Neuronal stem cell (in vitro differentiated cells): ENCODE data around the gene GMEB1.

Experiments used
- DNase-seq: peaks from one replicate; pipeline ENCODE4 v3.0.0-alpha.2; 2013; ENCODE audit warnings: low spot score
- H2AFZ ChIP-seq: one replicate; pipeline ENCODE4 v1.6.1; 2013; ENCODE audit warnings: mild to moderate bottlenecking, low read length, inconsistent platforms
- H2AK5ac ChIP-seq: 2 replicates; pipeline ENCODE4 v1.6.1; 2013; ENCODE audit warnings: low read depth, mild to moderate bottlenecking, inconsistent platforms, low read length, moderate library complexity, mixed read lengths
- H2BK120ac ChIP-seq: 2 replicates; pipeline ENCODE4 v1.6.1; 2013; ENCODE audit warnings: low read depth, mild to moderate bottlenecking, inconsistent platforms, low read length, moderate library complexity, mixed read lengths
- H2BK12ac ChIP-seq: one replicate; pipeline ENCODE4 v1.6.1; 2013; ENCODE audit warnings: low read length, inconsistent platforms
- H2BK15ac ChIP-seq: 2 replicates; pipeline ENCODE4 v1.6.1; 2013; ENCODE audit warnings: mild to moderate bottlenecking, low read length, inconsistent platforms, mixed read lengths
- H2BK5ac ChIP-seq: one replicate; pipeline ENCODE4 v1.6.1; 2013; ENCODE audit warnings: inconsistent platforms, mild to moderate bottlenecking, low read length, moderate library complexity
- H3K14ac ChIP-seq: one replicate; pipeline ENCODE4 v1.6.1; 2013; ENCODE audit warnings: low read length, inconsistent platforms
- H3K18ac ChIP-seq: 2 replicates; pipeline ENCODE4 v1.6.1; 2013; ENCODE audit warnings: low read length, inconsistent platforms
- H3K23ac ChIP-seq: 2 replicates; pipeline ENCODE4 v1.6.1; 2013; ENCODE audit warnings: low read depth, mild to moderate bottlenecking, mixed read lengths, low read length, inconsistent platforms; ENCODE audit not compliant: poor library complexity
- H3K27ac ChIP-seq: replicated peaks from 3 replicates; pipeline ENCODE4 v1.5.1; 2013; ENCODE audit warnings: low read length, inconsistent platforms
- H3K27me3 ChIP-seq, 3 experiments: 2 replicates each; pipeline ENCODE4 v1.6.1; 2013; ENCODE audit warnings: low read length in 3 of 3, mild to moderate bottlenecking in 2 of 3, inconsistent platforms in 1 of 3, low read depth in 1 of 3, mixed read lengths in 1 of 3, moderate library complexity in 1 of 3; ENCODE audit not compliant: control insufficient read depth in 3 of 3, insufficient read depth in 3 of 3
- H3K36me3 ChIP-seq, 2 donors: replicated peaks in 1 of 2; 2 replicates each; pipeline ENCODE4 v1.6.1; 2013; ENCODE audit warnings: low read length in 2 of 2; ENCODE audit not compliant: control insufficient read depth in 2 of 2, insufficient read depth in 2 of 2
- H3K4ac ChIP-seq: 2 replicates; pipeline ENCODE4 v1.6.1; 2013; ENCODE audit warnings: inconsistent platforms, mild to moderate bottlenecking, low read length, moderate library complexity
- H3K4me1 ChIP-seq, 2 donors: 1 replicate in 1 of 2; 2 replicates in 1 of 2; pipeline ENCODE4 v1.6.1; 2013; ENCODE audit warnings: low read length in 2 of 2, low read depth in 1 of 2; ENCODE audit not compliant: control insufficient read depth in 2 of 2, insufficient read depth in 1 of 2
- H3K4me2 ChIP-seq: one replicate; pipeline ENCODE4 v1.6.1; 2013; ENCODE audit warnings: mild to moderate bottlenecking, low read length, inconsistent platforms; ENCODE audit not compliant: insufficient read depth, poor library complexity, severe bottlenecking
- H3K4me3 ChIP-seq, 2 donors: 2 replicates each; pipeline ENCODE4 v1.5.1; 2013; ENCODE audit warnings: low read length in 2 of 2, mild to moderate bottlenecking in 2 of 2, inconsistent platforms in 1 of 2, moderate library complexity in 1 of 2
- H3K79me1 ChIP-seq: one replicate; pipeline ENCODE4 v1.6.1; 2013; ENCODE audit warnings: low read depth, mild to moderate bottlenecking, inconsistent platforms, low read length, moderate library complexity
- H3K9ac ChIP-seq: one replicate; pipeline ENCODE4 v1.6.1; 2013; ENCODE audit warnings: mild to moderate bottlenecking, low read depth, low read length, inconsistent platforms; ENCODE audit not compliant: poor library complexity
- H3K9me3 ChIP-seq, 2 donors: replicated peaks in 1 of 2; 2 replicates each; pipeline versions ENCODE3 to v1.6.1; 2013; ENCODE audit warnings: low read length in 2 of 2, mild to moderate bottlenecking in 2 of 2, inconsistent platforms in 1 of 2, low read depth in 1 of 2, mixed read lengths in 1 of 2, moderate library complexity in 1 of 2; ENCODE audit not compliant: control insufficient read depth in 2 of 2, insufficient read depth in 1 of 2
- H4K8ac ChIP-seq: one replicate; pipeline ENCODE4 v1.6.1; 2013; ENCODE audit warnings: low read depth, mild to moderate bottlenecking, inconsistent platforms, low read length, moderate library complexity
- H4K91ac ChIP-seq: one replicate; pipeline ENCODE4 v1.6.1; 2013; ENCODE audit warnings: low read length, low read depth, mild to moderate bottlenecking, inconsistent platforms; ENCODE audit not compliant: poor library complexity
- WGBS, 2 donors: extraction: QIAGEN DNeasy Blood & Tissue Kit; methylation state at CpG; one replicate each; pipeline ENCODE4 v1.1.7; 2013; ENCODE audit warnings: missing lambda C conversion rate in 2 of 2, mixed read lengths in 1 of 2; ENCODE audit not compliant: insufficient read length in 2 of 2, insufficient replicate concordance in 1 of 2; ENCODE audit errors: extremely low coverage in 2 of 2; 5-methylcytosine and 5-hydroxymethylcytosine counted together

The GMEB1 gene

DNA sequence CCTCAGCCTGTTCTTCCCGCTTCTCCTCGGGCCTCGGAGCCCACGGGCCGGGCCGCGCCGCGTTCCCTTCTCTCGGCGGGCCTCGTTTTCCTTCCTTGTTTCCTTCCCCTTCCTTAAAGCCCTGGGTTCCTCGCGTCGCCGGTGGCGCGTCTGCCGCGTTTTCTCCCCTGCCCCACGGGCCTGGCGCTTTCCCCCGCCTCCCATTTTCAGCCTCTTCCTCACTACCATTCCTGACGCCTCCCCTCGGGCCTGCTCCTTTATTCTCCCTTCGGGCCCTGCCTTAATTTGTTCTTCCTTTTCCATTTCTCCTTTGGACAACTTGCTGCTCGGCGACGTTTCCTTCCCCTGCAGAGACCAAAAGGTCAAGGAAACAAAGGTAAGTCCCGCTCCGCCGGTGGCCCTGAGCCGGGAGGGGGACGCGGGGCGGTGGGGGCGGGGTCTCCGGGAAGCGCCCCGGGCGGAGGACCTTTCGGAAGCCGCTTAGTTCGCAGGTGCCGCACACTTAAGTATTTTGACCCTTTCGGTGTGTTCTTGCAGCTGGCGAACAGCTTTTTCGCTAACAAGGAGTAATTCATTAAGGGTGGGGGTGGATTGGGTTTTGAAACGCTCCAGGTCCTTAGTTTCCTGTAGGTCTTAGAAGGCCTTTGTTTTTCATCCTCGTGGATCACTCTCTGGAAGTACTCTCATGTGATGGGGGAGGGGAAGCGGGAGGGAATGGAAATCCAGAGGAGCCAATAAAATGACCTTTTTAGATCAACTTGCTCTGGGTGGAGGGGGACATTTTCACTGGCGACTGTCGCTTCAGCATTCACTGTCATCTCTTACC, 68.9 kb downstream of the GMEB1 start:
- H2BK12ac ChIP-seq: no peak overlapping the region
- peak overlapping the region; percentile 99 for H3K9ac ChIP-seq
- peak overlapping the region; percentile 97 for H2AK5ac ChIP-seq
- H3K79me1 ChIP-seq: peaks cover 3% of the 10 kb centered on the region
- no peaks in the 10 kb centered on the region for H3K27me3 ChIP-seq
- peak overlapping the region; percentile 84 for H2AFZ ChIP-seq
- peak overlapping the region; percentile 43 for H2BK5ac ChIP-seq
- WGBS, 2 donors: no CpG with 5 or more reads among the region's 53 CpGs
- H2BK15ac ChIP-seq: peak overlapping the region; percentile 2
- DNase-seq: peak; percentile 63
- peak overlapping the region; percentile 84 for H3K14ac ChIP-seq
- peak overlapping the region; percentile 95 for H3K27ac ChIP-seq
- peak overlapping the region; percentile 100 for H3K18ac ChIP-seq
- no peaks in the 10 kb centered on the region for H3K9me3 ChIP-seq
- peak overlapping the region; percentile 58 for H3K4ac ChIP-seq
- peaks cover 8 to 9% of the 10 kb centered on the region in 2 donors for H3K4me1 ChIP-seq
- peak overlapping the region; percentile 99 for H2BK120ac ChIP-seq
- H4K91ac ChIP-seq: peak overlapping the region; percentile 41
- peak overlapping the region; percentile 98 for H3K23ac ChIP-seq
- H3K36me3 ChIP-seq: peaks cover 22 to 47% of the 10 kb centered on the region in 2 donors
- H4K8ac ChIP-seq: no peak overlapping the region
- H3K4me2 ChIP-seq: peak overlapping the region; percentile 59
- peak overlapping the region; percentile 71 to 99 for H3K4me3 ChIP-seq

DNA sequence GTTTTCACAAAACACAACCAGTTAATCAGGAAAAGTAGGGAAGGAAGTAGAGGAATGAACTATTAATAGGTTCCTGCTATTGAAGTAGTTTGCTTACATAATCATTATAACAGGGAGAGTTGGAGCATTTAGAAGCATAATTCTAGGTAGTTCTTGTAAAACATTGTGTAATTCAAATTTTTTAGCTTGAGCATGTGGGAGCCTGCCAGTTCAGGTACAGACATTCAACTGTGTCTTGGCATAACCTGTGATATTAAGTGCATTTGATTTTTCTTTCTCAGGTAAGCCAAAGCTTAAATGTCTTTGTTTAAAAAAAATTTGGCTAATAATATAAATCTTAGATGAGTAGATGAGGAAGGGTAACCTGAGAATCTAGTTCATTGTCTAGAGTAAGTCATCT, 71.5 kb downstream of the GMEB1 start:
- Histone ChIP-seq H4K91ac (no peak overlapping the region), H4K8ac (no peak overlapping the region), H3K27me3 (no peaks in the 10 kb centered on the region), H3K79me1 (peaks cover 3% of the 10 kb centered on the region), H2AFZ (no peak overlapping the region), H3K23ac (no peak overlapping the region), H2BK15ac (no peak overlapping the region), H3K9ac (no peak overlapping the region), H3K9me3 (peaks cover 0 to 8% of the 10 kb centered on the region in 2 donors), H3K27ac (no peak overlapping the region), H3K14ac (no peak overlapping the region), H3K18ac (no peak overlapping the region), H2AK5ac (no peak overlapping the region), H3K4me3 (no peak overlapping the region), H2BK12ac (no peak overlapping the region), H3K4ac (no peak overlapping the region), H3K36me3 (peaks cover 43 to 73% of the 10 kb centered on the region in 2 donors), H2BK120ac (no peak overlapping the region), H2BK5ac (no peak overlapping the region), H3K4me1 (peaks cover 8 to 9% of the 10 kb centered on the region in 2 donors), H3K4me2 (no peak overlapping the region)
- no peak for DNase-seq

DNA sequence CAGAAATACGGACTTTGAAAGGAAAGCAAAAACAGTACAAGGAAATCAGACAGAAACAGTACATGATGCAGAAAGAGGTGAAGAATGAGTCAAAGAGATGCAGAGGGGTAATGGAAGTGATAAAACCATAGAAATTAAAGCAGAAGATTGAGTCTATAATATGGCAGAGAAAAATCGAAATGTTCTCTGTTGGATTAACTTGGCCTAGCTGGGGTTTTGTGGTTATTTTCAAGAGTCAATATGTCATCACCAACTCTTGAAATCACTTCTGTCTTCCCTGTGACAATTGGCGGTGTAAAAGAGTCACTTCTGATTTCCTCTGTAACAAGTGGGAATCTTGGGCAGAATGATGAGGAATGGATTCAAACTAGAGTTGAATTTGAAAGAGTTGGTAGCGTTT, 75.6 kb downstream of the GMEB1 start:
- Histone ChIP-seq H3K23ac (no peak overlapping the region), H3K27ac (no peak overlapping the region), H4K8ac (no peak overlapping the region), H3K4me2 (no peak overlapping the region), H4K91ac (no peak overlapping the region), H3K27me3 (no peaks in the 10 kb centered on the region), H3K18ac (no peak overlapping the region), H3K4me3 (no peak overlapping the region), H2AFZ (no peak overlapping the region), H3K9ac (no peak overlapping the region), H2BK15ac (no peak overlapping the region), H3K9me3 (peaks cover 0 to 18% of the 10 kb centered on the region in 2 donors), H2BK120ac (no peak overlapping the region), H2BK5ac (no peak overlapping the region), H3K4me1 (peaks cover 3 to 4% of the 10 kb centered on the region in 2 donors), H3K79me1 (no peaks in the 10 kb centered on the region), H2BK12ac (no peak overlapping the region), H3K36me3 (peaks cover 45 to 100% of the 10 kb centered on the region in 2 donors), H3K4ac (no peak overlapping the region), H2AK5ac (no peak overlapping the region), H3K14ac (no peak overlapping the region)
- 100% methylated on average over 1 of the region's 4 CpGs; no CpG with 5 or more reads in 1 of the 2 donors for WGBS, 2 donors
- DNase-seq: no peak

GRCh38 chr1:28745653-28746173, 77.1 kb downstream of the GMEB1 start:
- Histone ChIP-seq H3K4me2 (no peak overlapping the region), H2BK15ac (no peak overlapping the region), H3K14ac (no peak overlapping the region), H3K4ac (no peak overlapping the region), H2BK12ac (no peak overlapping the region), H2BK5ac (no peak overlapping the region), H3K9me3 (peaks cover 0 to 18% of the 10 kb centered on the region in 2 donors), H3K4me3 (no peak overlapping the region), H3K27me3 (no peaks in the 10 kb centered on the region), H3K23ac (no peak overlapping the region), H4K8ac (no peak overlapping the region), H2AFZ (no peak overlapping the region), H3K4me1 (peaks cover 0 to 2% of the 10 kb centered on the region in 2 donors), H3K27ac (no peak overlapping the region), H2AK5ac (no peak overlapping the region), H3K18ac (no peak overlapping the region), H3K9ac (no peak overlapping the region), H3K79me1 (no peaks in the 10 kb centered on the region), H3K36me3 (peaks cover 42 to 100% of the 10 kb centered on the region in 2 donors), H4K91ac (no peak overlapping the region), H2BK120ac (no peak overlapping the region)
- no CpG with 5 or more reads among the region's 6 CpGs for WGBS, 2 donors
- no peak for DNase-seq
